ENCODE data around the gene BAX. TPM values are rescaled to one million over a fixed set of nuclear protein-coding genes. Genes with fewer than 3 reads are reported as not detected.

Gene BAX
- total and polyA plus RNA-seq, 2 of the 13 experiments (the other 11 are each of a cell fraction or from before 2014, with no cell fraction given), result 139 to 176 TPM

GRCh38 chr19:48965806-48966540 is 11.3 kb downstream of the BAX start (continued):
- TF ChIP-seq ZUFSP (CRISPR knock-in tag; IDR thresholded peaks at IDR 0.05; ENCODE audit: borderline replicate concordance) (no peak), ZNF777 (CRISPR knock-in tag; IDR thresholded peaks at IDR 0.05) (no peak), MED1 (CRISPR knock-in tag; IDR thresholded peaks at IDR 0.05) (peak; percentile 30), EEA1 (CRISPR knock-in tag; IDR thresholded peaks at IDR 0.05; ENCODE audit: borderline replicate concordance) (no peak), ZNF747 (CRISPR knock-in tag; IDR thresholded peaks at IDR 0.05; ENCODE audit: borderline replicate concordance) (0 out of 2 replicates have a peak, but pooled peaks have one; percentile 8), GMEB2 (CRISPR knock-in tag; IDR thresholded peaks at IDR 0.05; ENCODE audit: low read depth) (no peak), TFDP2 (CRISPR knock-in tag; IDR thresholded peaks at IDR 0.05) (no peak)
